Measurements from ENCODE around the gene GPC5. TPM values are rescaled to one million over a fixed set of nuclear protein-coding genes. Genes with fewer than 3 reads are reported as not detected.

The GPC5 gene
- total and polyA plus RNA-seq, 2 of the 13 experiments (the other 11 are each of a cell fraction or from before 2014, with no cell fraction given): 0.02 to 0.07 TPM

DNA sequence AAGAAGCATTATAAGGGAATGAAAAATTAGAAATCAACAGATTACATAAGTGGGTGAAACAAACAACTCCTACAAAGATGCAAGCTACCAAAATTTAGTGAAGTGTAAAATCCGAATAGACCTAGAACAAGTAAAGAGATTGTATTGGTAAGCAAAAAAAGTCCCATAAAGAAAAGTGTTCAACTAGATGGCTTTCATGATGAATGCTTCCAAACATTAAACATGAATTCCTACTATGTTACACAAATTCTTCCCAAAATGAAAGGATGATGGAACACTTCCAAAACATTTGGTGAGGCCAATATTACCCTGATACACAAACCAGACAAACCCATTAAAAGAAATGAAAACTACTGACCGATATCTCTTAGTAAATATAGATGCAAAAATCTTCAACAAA, 139.0 kb downstream of the GPC5 start:
- in situ Hi-C loops (cut with HindIII; ENCODE audit: extremely low pct_ligation_motif_present, low pct_unique_long_range_greater_than_20kb) (no loop called here), intact Hi-C loops (cut with micrococcal nuclease; ENCODE audit: unreplicated experiment) (no loop called here)
- Histone ChIP-seq H3K9me3 (ENCODE audit: low read length) (no peaks in the 10 kb centered on the region), H3K9ac (ENCODE audit: insufficient read depth, low read depth, low read length) (no peak overlapping the region), H3K27me3 (ENCODE audit: control insufficient read depth in 1 of 2, insufficient read depth in 2 of 2, low read length in 2 of 2) (no peaks in the 10 kb centered on the region), H3K4me1 (ENCODE audit: insufficient read depth, low read length) (peaks cover 15% of the 10 kb centered on the region), H4K20me1 (ENCODE audit: insufficient read depth, low read length) (no peaks in the 10 kb centered on the region), H3K4me3 (replicated peaks in 1 of 3; ENCODE audit: insufficient read depth in 1 of 3, low read depth in 2 of 3, low read length in 3 of 3) (no peak overlapping the region), H3K4me2 (ENCODE audit: low read depth, low read length) (no peak overlapping the region), H3K27ac (ENCODE audit: extremely low read length, insufficient read depth, low read length) (no peak overlapping the region), H3K79me2 (ENCODE audit: insufficient read depth, low read length) (no peaks in the 10 kb centered on the region), H2AFZ (ENCODE audit: low read length) (no peak overlapping the region), H3K36me3 (replicated peaks in 1 of 2; ENCODE audit: control insufficient read depth in 1 of 2, insufficient read depth in 2 of 2, low read length in 2 of 2) (no peaks in the 10 kb centered on the region)
- ATAC-seq (no peak), FAIRE-seq (no peak), DNase-seq (ENCODE audit: low spot score) (no peak)
- TF ChIP-seq, protein P1, sequence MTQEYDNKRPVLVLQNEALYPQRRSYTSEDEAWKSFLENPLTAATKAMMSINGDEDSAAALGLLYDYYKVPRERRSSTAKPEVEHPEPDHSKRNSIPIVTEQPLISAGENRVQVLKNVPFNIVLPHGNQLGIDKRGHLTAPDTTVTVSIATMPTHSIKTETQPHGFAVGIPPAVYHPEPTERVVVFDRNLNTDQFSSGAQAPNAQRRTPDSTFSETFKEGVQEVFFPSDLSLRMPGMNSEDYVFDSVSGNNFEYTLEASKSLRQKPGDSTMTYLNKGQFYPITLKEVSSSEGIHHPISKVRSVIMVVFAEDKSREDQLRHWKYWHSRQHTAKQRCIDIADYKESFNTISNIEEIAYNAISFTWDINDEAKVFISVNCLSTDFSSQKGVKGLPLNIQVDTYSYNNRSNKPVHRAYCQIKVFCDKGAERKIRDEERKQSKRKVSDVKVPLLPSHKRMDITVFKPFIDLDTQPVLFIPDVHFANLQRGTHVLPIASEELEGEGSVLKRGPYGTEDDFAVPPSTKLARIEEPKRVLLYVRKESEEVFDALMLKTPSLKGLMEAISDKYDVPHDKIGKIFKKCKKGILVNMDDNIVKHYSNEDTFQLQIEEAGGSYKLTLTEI (CRISPR knock-in tag; conservative IDR thresholded peaks at IDR 0.05): no peak
- no peak for TF ChIP-seq ARID2 (CRISPR knock-in tag; IDR thresholded peaks at IDR 0.05; ENCODE audit: borderline replicate concordance)
- TF ChIP-seq DNMT3B (CRISPR knock-in tag; conservative IDR thresholded peaks at IDR 0.05): no peak
- no peak for TF ChIP-seq ZNF614 (CRISPR knock-in tag; IDR thresholded peaks at IDR 0.05; ENCODE audit: borderline replicate concordance)
- TF ChIP-seq RAD51 (IDR thresholded peaks at IDR 0.05; ENCODE audit: borderline replicate concordance): no peak
- no peak for TF ChIP-seq RCOR2 (CRISPR knock-in tag; IDR thresholded peaks at IDR 0.05)
- no peak for TF ChIP-seq ZC3H13 (CRISPR knock-in tag; IDR thresholded peaks at IDR 0.05)
- TF ChIP-seq ZNF772 (CRISPR knock-in tag; IDR thresholded peaks at IDR 0.05): no peak
- TF ChIP-seq, protein P2, sequence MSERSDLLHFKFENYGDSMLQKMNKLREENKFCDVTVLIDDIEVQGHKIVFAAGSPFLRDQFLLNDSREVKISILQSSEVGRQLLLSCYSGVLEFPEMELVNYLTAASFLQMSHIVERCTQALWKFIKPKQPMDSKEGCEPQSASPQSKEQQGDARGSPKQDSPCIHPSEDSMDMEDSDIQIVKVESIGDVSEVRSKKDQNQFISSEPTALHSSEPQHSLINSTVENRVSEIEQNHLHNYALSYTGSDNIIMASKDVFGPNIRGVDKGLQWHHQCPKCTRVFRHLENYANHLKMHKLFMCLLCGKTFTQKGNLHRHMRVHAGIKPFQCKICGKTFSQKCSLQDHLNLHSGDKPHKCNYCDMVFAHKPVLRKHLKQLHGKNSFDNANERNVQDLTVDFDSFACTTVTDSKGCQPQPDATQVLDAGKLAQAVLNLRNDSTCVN (CRISPR knock-in tag; IDR thresholded peaks at IDR 0.05; ENCODE audit: borderline replicate concordance): no peak
- TF ChIP-seq ZNF607 (CRISPR knock-in tag; IDR thresholded peaks at IDR 0.05; ENCODE audit: borderline replicate concordance): no peak
- TF ChIP-seq ZBTB20 (CRISPR knock-in tag; IDR thresholded peaks at IDR 0.05; ENCODE audit: borderline replicate concordance, low read depth): no peak
- TF ChIP-seq XRCC5 (optimal IDR thresholded peaks at IDR 0.05; ENCODE audit: low read length): no peak
- POLR2A ChIA-PET: no interaction called here
- WGBS (ENCODE audit: low lambda C conversion rate): 0% methylated on average over 2 of the region's 2 CpGs
- CTCF ChIA-PET (ENCODE audit: low intra/inter-chr PET ratio, low total read pairs): no interaction called here
- no TSS peak for BruUV-seq (replicated peaks)

Measured in HepG2 (cell line).